GM12872 (cell line): ENCODE data around the gene AKAP8L.

Experiments
- TF ChIP-seq, protein P1 (sequence below): IDR thresholded peaks from 3 replicates; pipeline ENCODE4 v1.5.1; 2011; ENCODE audit warnings: low read depth, mild to moderate bottlenecking, low read length, moderate library complexity; ENCODE audit not compliant: insufficient read depth

The AKAP8L gene

DNA sequence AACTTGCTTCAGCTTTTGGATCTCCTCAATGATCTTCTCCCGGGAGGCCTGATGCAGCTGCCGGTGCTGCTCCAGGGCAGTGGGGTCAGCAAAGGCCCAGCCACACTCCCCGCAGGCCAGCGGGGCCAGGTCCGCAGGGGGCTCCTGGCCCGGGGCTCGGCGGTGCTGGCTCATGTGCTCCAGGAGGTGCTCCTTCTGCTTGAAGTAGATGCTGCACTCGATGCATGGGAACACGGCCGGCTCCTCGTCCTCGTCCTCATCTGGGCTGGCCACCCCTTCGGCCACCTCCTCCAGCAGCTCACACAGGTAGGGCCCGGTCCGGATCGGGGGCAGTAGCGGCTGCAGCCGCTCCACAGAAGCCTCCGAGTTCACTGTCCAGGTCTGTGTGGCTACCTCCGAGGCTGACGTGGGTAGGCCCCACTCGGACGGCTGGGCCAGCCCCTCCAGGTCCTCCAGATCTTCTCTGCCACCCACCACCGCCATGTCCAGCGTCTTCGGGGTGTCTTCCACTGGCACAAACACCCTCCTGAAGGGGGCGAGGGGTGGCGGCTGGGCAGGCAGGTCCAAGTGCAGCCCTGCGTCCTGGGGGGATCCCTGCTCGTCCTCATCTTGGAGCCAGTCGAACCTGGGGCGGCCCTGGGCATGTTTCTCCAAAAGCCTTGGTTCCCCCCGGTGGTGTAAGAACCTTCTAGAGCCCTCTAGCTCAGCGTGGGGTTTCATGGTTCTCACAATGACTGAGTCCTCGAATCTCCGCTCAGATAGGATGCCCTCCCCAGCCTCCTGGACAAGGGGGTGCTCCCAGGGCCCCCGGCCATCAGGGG lies 21.2 kb upstream of the AKAP8L start:
- TF ChIP-seq, protein P1, sequence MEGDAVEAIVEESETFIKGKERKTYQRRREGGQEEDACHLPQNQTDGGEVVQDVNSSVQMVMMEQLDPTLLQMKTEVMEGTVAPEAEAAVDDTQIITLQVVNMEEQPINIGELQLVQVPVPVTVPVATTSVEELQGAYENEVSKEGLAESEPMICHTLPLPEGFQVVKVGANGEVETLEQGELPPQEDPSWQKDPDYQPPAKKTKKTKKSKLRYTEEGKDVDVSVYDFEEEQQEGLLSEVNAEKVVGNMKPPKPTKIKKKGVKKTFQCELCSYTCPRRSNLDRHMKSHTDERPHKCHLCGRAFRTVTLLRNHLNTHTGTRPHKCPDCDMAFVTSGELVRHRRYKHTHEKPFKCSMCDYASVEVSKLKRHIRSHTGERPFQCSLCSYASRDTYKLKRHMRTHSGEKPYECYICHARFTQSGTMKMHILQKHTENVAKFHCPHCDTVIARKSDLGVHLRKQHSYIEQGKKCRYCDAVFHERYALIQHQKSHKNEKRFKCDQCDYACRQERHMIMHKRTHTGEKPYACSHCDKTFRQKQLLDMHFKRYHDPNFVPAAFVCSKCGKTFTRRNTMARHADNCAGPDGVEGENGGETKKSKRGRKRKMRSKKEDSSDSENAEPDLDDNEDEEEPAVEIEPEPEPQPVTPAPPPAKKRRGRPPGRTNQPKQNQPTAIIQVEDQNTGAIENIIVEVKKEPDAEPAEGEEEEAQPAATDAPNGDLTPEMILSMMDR: no peak

DNA sequence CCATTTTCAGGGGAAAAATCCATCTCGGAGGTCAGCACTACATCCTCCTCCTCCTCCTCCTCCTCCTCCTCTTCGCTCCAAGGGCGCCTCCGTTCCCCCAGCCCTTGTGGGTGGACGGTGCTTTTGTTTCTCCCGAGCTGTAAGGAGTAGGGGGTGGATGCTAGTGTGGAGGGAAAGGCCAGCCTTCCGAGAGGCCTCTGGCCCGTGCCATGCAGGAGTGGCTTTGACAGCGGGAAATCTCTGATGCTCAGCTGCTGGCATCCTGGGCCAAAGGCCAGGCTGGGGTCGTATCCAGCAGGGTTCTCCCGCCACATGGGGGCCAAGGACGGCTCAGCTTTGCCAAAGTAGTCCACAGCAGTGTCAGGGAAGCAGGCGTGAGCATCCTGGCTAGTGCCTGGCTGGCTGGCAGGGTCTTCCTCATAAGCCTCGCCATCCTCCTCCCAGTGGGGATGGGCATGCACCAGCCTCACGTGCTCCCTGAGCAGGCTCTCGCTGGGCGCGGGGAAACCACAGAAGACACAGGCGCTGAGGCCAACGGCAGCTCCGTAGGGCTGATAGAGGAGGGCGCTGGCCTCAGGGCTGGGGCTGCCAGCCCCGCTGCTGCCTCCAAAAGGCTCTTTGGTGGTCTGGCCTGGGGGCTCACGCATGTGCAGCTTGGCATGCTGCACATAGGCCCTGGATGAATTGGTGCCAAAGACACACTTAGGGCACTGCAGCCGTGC lies 20.5 kb upstream of the AKAP8L start:
- TF ChIP-seq, protein P1: no peak

DNA sequence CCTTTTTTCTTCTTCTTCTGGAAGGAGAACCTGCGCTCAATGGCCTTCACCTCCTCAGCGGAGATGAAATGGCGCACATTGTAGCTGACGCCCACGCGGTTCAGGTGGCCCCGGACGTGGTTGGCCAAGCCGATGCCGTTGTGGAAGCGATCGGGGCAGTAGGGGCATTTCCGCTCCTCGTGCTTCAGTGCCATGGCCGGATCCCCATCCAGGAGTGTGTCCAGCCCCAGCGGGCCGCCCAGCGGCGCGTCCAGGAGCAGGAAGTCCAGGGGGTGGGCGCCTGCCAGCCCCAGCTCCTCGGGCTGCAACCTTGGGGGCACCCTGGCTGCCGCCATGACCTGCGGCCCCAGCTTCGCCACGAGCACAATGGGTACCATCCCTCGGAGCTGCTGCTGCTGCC lies 19.8 kb upstream of the AKAP8L start:
- TF ChIP-seq, protein P1: no peak

DNA sequence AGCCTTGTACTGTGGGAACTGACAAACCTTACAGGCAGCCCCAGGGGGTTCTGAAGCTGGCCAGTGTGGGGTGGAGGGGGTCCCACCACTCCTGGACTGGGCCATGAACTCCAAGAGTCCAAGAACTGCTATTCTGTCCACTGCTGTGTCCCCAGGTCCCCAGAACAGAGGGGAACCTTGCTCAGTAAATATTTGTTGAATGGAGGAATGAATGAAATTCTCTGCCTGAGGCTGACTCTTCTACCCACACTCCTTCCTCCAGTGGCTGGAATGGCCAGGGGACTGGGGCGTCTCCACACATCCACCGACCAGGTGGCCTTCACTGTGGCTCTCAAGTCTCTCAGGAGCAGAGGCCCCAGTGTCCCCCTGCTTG lies 19.3 kb upstream of the AKAP8L start:
- TF ChIP-seq, protein P1: no peak

DNA sequence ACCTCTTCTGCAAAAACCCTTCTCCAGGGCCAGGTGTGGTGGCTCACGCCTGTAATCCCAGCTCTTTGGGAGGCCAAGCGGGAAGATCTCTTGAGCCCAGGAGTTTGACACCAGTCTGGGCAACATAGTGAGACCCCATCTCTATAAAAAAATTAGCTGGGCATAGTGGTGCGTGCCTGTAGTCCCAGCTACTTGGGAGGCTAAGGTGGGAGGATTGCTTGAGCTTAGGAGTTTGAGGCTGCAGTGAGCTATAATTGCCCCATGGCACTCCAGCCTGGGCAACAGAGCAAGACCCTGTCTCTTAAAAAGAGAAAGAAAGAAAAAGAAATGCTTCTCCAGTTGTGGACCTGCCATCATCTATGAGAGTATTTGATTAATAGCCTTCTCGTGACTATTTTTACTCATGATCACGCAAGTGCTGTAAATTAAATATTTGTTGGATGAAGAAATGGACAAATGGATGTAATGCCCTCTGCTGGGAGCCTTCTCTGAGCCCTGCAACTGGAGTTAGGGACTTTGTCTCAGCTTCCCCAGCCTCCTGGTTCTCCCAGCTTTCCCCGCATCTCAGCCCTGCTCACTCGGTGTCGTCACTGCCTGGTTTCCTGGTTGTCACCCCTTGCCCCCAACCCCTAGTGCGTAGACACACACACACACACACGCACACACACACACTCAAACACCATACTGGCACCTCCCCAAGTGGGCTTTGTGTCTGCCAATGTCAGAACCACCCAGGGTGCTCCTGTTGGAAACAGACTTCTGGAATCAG lies 18.8 kb upstream of the AKAP8L start:
- TF ChIP-seq, protein P1: no peak

DNA sequence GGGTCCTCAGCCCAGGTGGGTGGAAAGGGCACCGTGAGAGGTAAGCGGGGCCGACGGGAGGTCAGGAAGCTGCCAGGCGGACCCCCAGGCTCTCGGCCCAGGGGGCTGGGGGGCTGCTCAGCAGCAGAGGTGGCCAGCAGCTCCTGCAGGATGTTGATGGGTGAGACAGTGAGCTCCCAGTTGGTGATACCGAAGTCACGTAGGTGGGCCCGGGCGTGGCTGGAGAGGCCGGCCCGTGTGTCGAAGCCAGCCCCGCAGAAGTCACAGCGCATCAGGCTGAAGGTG lies 18.0 kb upstream of the AKAP8L start:
- TF ChIP-seq, protein P1: no peak
